Measurements from ENCODE around the gene NELFB. TPM values are rescaled to one million over a fixed set of nuclear protein-coding genes. Genes with fewer than 3 reads are reported as not detected.
"Not testable (repeated sequence)": the region's sequence is repeated elsewhere in the genome, so short reads cannot be mapped to it uniquely, and the experiment has no call there.

The NELFB gene
- total RNA-seq, 1 donor from 2014 or later: 47.3 TPM

GRCh38 chr9:137236936-137237421 is 18.1 kb upstream of the NELFB start:
- Histone ChIP-seq H3K36me3 (ENCODE audit: control insufficient read depth, insufficient read depth, low read length) (peaks cover 3% of the 10 kb centered on the region), H3K27me3 (ENCODE audit: control insufficient read depth, insufficient read depth, low read length) (peaks cover 39% of the 10 kb centered on the region), H3K4me3 (ENCODE audit: low read depth, low read length) (no peak overlapping the region)
- no peak for DNase-seq (ENCODE audit: low read depth)
- no peak for TF ChIP-seq CTCF (IDR thresholded peaks at IDR 0.05; ENCODE audit: insufficient read depth, low read length, poor library complexity, severe bottlenecking)

GRCh38 chr9:137237759-137238726 is 17.1 kb upstream of the NELFB start:
- peaks cover 28% of the 10 kb centered on the region for H3K27me3 ChIP-seq (ENCODE audit: control insufficient read depth, insufficient read depth, low read length)
- no peak for DNase-seq (ENCODE audit: low read depth)
- H3K36me3 ChIP-seq (ENCODE audit: control insufficient read depth, insufficient read depth, low read length): peaks cover 7% of the 10 kb centered on the region
- TF ChIP-seq CTCF (IDR thresholded peaks at IDR 0.05; ENCODE audit: insufficient read depth, low read length, poor library complexity, severe bottlenecking): no peak
- H3K4me3 ChIP-seq (ENCODE audit: low read depth, low read length): no peak overlapping the region

DNA sequence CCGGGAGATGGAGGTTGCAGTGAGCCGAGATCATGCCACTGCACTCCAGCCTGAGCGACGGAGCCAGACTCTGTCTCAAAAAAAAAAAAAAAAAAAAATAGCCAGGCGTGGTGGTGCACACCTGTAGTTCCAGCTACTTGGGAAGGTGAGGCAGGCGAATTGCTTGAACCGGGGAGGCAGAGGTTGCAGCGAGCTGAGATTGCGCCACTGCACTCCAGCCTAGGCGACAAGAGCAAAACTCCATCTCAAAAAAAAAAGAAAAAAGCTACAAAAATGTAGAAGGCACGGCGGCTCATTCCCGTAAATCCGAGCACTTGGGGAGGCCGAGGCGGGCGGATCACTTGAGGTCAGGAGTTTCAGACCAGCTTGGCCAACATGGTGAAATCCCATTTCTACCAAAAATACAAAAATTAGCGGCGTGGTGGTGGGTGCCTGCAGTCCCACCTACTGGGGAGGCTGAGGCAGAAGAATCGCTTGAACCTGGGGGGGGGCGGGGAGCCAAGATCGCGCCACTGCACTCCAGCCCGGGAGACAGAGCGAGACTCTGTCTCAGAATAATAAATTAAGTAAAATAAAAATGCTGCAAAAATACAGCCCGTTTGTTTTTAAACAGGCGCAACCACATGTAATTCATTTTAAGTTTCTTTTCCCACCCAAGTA is 15.5 kb upstream of the NELFB start:
- DNase-seq (ENCODE audit: low read depth): not testable (repeated sequence)
- Histone ChIP-seq H3K36me3 (ENCODE audit: control insufficient read depth, insufficient read depth, low read length) (peaks cover 10% of the 10 kb centered on the region), H3K27me3 (ENCODE audit: control insufficient read depth, insufficient read depth, low read length) (peaks cover 13% of the 10 kb centered on the region), H3K4me3 (ENCODE audit: low read depth, low read length) (peak overlapping the region; percentile 81)

GRCh38 chr9:137240318-137240840 is 14.7 kb upstream of the NELFB start:
- H3K4me3 ChIP-seq (ENCODE audit: low read depth, low read length): peak overlapping the region; percentile 81
- TF ChIP-seq CTCF (IDR thresholded peaks at IDR 0.05; ENCODE audit: insufficient read depth, low read length, poor library complexity, severe bottlenecking): no peak
- peaks cover 7% of the 10 kb centered on the region for H3K27me3 ChIP-seq (ENCODE audit: control insufficient read depth, insufficient read depth, low read length)
- DNase-seq (ENCODE audit: low read depth): no peak
- H3K36me3 ChIP-seq (ENCODE audit: control insufficient read depth, insufficient read depth, low read length): peaks cover 10% of the 10 kb centered on the region

GRCh38 chr9:137240841-137241489 is 14.2 kb upstream of the NELFB start, which contains the start of gene TUBB4B:
TUBB4B (plus strand) TSS chr9:137241287; CDS start chr9:137241361, 74 bp downstream.
- peak; percentile 98 for DNase-seq (ENCODE audit: low read depth)
- Histone ChIP-seq H3K36me3 (ENCODE audit: control insufficient read depth, insufficient read depth, low read length) (peaks cover 10% of the 10 kb centered on the region), H3K27me3 (ENCODE audit: control insufficient read depth, insufficient read depth, low read length) (peaks cover 4% of the 10 kb centered on the region), H3K4me3 (ENCODE audit: low read depth, low read length) (peak within 1 kb of the TSS; percentile 96)
- TF ChIP-seq CTCF (IDR thresholded peaks at IDR 0.05; ENCODE audit: insufficient read depth, low read length, poor library complexity, severe bottlenecking): no peak
